Measurements from ENCODE around the gene C6orf52. TPM values are rescaled to one million over a fixed set of nuclear protein-coding genes. Genes with fewer than 3 reads are reported as not detected.

Gene C6orf52
- total RNA-seq, 6 donors from 2014 or later, result 1.6 to 3.2 TPM; not detected in 4

Small RNA genes lying within 50 kb of the gene (small RNA-seq; reads per million reads assigned to genes)
- gene RF00019, result 0 reads per million in 4 donors

Other genes with a start within 250 kb of the C6orf52 start
- gene GCNT2, start 173.3 kb downstream of the C6orf52 start, total RNA-seq, result 10 to 100 TPM; 18.7 to 97.4 (median 44.5) TPM
- 10 to 100 TPM in 3 of 6 donors, 1 to 10 TPM in 3; 6.0 to 15.8 (median 10.8) TPM for gene PAK1IP1, start 356 bp upstream of the C6orf52 start, total RNA-seq
- 100 to 1,000 TPM in 2 of 6 donors, 10 to 100 TPM in 4; 23.0 to 116 (median 95.1) TPM for gene TMEM14C, start 28.5 kb upstream of the C6orf52 start, total RNA-seq
- gene TMEM14B, start 53.2 kb upstream of the C6orf52 start, total RNA-seq, result 10 to 100 TPM; 25.1 to 73.9 (median 56.7) TPM
- 1 to 10 TPM in 4 of 6 donors, under 1 TPM in 1, not detected in 1; 0.57 to 5.3 (median 1.8) TPM for gene MAK, start 143.9 kb upstream of the C6orf52 start, total RNA-seq
- gene GCM2, start 187.4 kb upstream of the C6orf52 start, total RNA-seq, result not detected
- gene SYCP2L, start 192.4 kb upstream of the C6orf52 start, total RNA-seq, result 1 to 10 TPM in 3 of 6 donors, under 1 TPM in 3; 0.46 to 8.4 (median 1.6) TPM

Measured in upper lobe of left lung (tissue), 6 donors.